AML-193 (cell line): ENCODE data around the gene TSPEAR.
"Not testable (repeated sequence)": the region's sequence is repeated elsewhere in the genome, so short reads cannot be mapped to it uniquely, and the experiment has no call there.

ENCODE experiments used
- DNase-seq, 2 experiments: peaks; one replicate each; lab custom pipeline; 2025; lab: John Stamatoyannopoulos, UW

Gene TSPEAR

GRCh38 chr21:44568667-44569556, 142.5 kb downstream of the TSPEAR start:
- no peak for DNase-seq

GRCh38 chr21:44568261-44568660, 143.1 kb downstream of the TSPEAR start:
- DNase-seq = no peak

- no peak for DNase-seq
Measured at GRCh38 chr21:44567481-44568171, 143.7 kb downstream of the TSPEAR start.

- DNase-seq = peak; percentile 24 to 33
Measured at GRCh38 chr21:44566403-44566802, 145.0 kb downstream of the TSPEAR start.

GRCh38 chr21:44564886-44565598, 146.3 kb downstream of the TSPEAR start:
- no peak for DNase-seq

GRCh38 chr21:44564099-44564498, 147.3 kb downstream of the TSPEAR start:
- no peak for DNase-seq

- no peak for DNase-seq
Measured at GRCh38 chr21:44558695-44559094, 152.7 kb downstream of the TSPEAR start, which contains the start of gene KRTAP10-3. TSS of gene KRTAP10-3 (minus strand) at chr21:44558795. CDS start at chr21:44558715, 80 bp downstream.

GRCh38 chr21:44558329-44558675, 153.1 kb downstream of the TSPEAR start:
- DNase-seq = not testable (repeated sequence)

- no peak for DNase-seq
Measured at GRCh38 chr21:44557491-44558328, 153.7 kb downstream of the TSPEAR start.

- DNase-seq = no peak
Measured at GRCh38 chr21:44556879-44557278, 154.5 kb downstream of the TSPEAR start.

GRCh38 chr21:44555200-44555875, 156.0 kb downstream of the TSPEAR start:
- no peak for DNase-seq

- DNase-seq = no peak
Measured at GRCh38 chr21:44552681-44553080, 158.7 kb downstream of the TSPEAR start.

- no peak for DNase-seq
Measured at GRCh38 chr21:44552136-44552535, 159.2 kb downstream of the TSPEAR start.

- DNase-seq = no peak
Measured at GRCh38 chr21:44551340-44551961, 159.9 kb downstream of the TSPEAR start, which contains the start of gene KRTAP10-2. TSS of gene KRTAP10-2 (minus strand) at chr21:44551505. CDS start at chr21:44551458, 47 bp downstream.

- no peak for DNase-seq
Measured at GRCh38 chr21:44550807-44551206, 160.6 kb downstream of the TSPEAR start.

GRCh38 chr21:44550285-44550684, 161.1 kb downstream of the TSPEAR start:
- DNase-seq = not testable (repeated sequence)

- DNase-seq = no peak
Measured at GRCh38 chr21:44549525-44550211, 161.7 kb downstream of the TSPEAR start.

GRCh38 chr21:44548922-44549321, 162.4 kb downstream of the TSPEAR start:
- no peak for DNase-seq

GRCh38 chr21:44548381-44548780, 163.0 kb downstream of the TSPEAR start:
- no peak for DNase-seq
